HG02610 (cell line): ENCODE results near the gene PTPN7.
"Not testable (repeated sequence)": the region's sequence is repeated elsewhere in the genome, so short reads cannot be mapped to it uniquely, and the experiment has no call there.

ENCODE experiments used
- ATAC-seq: cut with Tn5 transposase; IDR thresholded peaks from one replicate; pipeline ENCODE4 v1.9.1; 2021; ENCODE audit warnings: mild to moderate bottlenecking, moderate library complexity; ENCODE audit not compliant: unreplicated experiment

The PTPN7 gene

GRCh38 chr1:202160377-202160940, at the start of gene PTPN7:
TSS of gene PTPN7 (minus strand) at chr1:202160602. CDS start at chr1:202159402, 1,200 bp downstream.
- peak; percentile 44 for ATAC-seq

GRCh38 chr1:202208351-202208857, 48.0 kb upstream of the PTPN7 start:
- no peak for ATAC-seq

DNA sequence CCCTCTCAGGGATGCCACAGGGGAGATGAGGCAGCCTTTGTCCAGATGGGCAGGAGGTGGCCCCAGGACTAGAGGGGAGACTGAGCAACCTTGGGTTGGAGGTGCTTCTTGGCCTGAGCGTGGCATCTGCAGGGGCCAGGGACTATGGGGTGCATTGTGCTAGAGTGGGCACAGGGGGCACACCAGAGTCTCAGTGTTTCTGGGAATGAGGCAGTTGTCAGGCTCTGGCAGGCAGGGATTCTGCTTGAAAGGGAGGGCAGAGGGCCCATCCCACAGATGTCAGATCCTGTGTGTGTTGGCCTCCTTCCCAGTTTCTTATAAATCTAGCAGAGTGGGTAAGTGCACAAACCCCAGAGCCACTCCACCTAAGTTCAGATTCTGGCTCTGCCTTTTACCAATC, 46.9 kb upstream of the PTPN7 start:
- ATAC-seq: no peak

DNA sequence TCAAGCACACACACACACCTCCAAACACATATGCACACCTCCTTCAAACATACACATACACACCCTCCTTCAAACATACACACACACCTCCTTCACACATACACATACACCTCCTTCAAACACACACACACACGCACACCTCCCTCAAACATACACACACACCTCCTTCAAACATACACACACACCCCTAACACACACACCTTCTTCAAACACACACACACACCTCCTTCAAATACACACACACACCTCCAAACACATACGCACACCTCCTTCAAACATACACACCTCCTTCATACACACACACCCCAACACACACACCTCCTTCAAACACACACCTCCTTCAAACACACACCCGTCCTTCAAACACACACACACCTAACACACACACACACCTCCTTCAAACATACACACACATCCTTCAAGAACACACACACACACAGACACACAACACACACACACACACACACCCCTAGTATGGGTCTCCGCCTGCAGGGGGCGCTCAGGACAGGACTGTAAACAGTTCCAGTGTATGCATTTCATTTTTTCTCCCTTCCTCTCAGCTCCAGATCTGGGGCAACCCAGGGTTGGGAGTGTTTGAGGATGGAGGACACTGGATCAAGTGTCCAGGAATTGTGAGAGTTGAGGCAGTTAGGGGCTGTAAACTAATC, 45.3 kb upstream of the PTPN7 start:
- ATAC-seq: no peak

DNA sequence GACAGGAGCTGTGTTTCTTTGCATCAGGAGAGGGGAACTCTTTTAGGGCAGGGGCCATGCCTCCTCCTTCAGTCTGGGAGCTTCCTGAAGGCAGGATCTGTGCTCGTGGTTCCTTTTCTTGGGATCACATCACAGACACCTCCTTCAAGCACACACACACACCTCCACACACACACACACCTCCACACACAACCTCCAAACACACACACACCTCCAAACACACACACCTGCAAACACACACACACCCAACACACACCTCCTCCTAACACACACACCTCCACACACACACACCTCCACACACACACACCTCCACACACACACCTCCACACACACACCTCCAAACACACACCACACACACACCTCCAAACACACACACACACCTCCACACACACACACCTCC, 43.7 kb upstream of the PTPN7 start:
- no peak for ATAC-seq

DNA sequence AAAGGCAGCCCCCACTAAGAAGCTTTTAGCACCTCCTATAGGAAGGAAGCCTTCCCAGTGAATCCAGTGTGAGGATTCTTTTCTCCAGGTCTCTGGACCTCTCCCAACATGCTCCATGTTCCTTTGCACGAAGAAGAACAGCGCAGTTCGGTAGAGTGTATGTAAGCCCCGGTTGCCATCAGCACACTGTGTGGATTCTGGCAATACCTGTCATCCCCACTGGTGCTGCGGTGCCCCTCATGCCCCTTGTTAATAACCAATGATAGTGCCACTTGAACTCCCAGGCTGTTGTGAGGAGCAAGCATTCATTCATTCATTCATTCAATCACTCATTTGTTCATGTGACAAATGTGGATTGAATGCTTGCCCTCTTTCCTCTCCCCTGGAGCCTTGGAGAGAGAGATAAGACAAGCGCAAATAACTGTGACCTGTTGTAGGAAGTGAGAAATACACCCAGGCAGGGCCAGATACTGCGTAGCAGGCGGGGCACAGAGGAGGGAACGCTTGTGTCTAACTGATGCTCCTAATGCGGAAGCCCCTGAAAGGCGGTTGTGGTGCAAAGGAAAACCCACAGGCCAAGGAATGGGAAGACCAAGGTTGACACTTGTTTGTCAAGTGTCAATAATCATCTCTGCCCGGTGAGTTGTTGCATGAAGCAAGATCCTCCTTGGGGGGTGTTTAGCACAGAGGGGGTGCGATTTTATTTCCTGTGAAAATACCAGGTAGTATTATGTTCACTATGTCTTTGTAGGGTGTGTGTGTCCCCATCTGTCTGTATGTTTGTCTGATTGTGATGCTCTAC, 43.0 kb upstream of the PTPN7 start:
- no peak for ATAC-seq

- no peak for ATAC-seq
Observed at GRCh38 chr1:202202500-202203168, 42.2 kb upstream of the PTPN7 start.

GRCh38 chr1:202201971-202202370, 41.6 kb upstream of the PTPN7 start:
- ATAC-seq: no peak

DNA sequence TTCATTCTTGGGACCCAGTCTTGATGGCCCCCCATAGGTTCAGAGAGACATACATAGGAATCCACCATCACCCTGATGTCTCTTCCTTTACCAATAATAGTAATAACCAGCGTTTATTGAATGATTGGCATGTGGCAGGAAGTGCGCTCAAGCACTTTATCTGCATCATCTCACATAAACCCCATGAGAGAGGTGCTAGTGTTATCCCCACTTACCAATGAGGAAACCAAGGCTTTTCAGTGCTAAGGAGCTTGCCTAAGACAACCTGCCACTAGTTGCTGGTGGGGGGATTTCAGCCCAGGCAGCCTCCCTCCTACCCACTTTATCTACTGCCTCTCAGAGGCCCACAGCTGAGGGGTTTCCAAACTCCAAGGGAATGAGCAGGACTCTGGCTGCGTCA, 40.9 kb upstream of the PTPN7 start:
- no peak for ATAC-seq

DNA sequence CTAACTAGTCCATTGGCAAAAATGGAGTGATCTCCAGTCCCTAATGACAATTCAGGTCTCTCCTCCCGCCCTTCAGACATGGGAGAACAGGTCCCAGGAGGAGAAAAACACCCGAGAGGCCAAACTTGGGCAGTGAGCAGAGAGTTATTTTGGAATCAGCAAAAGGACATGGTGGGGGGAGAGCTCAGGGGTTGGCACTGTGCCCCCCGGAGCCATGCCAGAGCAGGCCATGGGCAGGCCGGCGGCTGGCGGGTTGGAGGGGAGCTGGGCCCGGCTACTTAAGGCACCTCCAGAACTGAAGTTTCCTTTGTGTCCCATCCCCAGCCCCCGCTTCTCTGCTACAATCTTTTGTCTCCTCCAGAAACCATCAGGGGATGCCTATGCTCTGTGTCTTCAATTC, 40.3 kb upstream of the PTPN7 start:
- ATAC-seq: no peak

GRCh38 chr1:202200112-202200548, 39.7 kb upstream of the PTPN7 start:
- ATAC-seq: no peak

DNA sequence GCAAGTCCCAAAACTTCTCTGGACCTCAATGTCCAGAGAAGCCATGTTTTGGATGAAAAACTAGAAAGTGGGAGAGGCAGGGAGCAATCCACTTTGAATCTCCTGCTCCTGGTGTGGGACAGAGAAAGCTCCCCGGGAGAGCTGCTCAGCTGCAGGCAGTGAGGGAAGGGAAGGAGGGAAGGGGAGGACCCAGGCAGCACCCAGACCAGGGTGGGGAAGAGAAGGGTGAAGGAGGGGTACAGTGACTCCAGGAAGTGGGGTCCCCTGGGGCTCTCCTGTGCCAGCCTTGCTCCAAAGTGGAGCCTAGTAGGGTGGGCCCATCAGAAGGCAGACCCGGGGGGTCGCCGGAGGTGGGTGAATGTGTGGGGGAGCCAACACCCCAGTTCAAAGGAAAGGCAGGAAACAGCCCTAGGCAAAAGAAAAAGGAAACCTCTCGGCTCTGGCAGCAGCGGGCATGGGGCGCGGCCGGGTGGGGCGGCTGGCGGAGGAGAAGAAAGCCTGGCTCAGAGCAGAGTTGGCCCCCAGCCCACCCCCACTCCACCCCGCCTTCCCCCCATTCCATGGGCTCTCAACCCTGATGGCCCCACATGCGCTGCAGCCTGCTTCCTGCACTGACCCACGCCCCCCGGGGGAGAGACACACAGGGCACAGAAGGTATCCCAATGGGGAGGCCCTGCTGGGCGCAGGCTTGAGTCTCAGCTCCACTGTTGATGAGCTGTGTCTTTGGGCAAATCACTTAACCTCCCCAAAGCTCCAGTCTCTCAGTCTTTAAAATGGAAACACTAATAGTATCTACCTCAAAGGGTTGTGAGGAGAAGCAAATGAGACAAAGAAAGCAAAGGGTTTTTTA, 38.9 kb upstream of the PTPN7 start:
- ATAC-seq: no peak

DNA sequence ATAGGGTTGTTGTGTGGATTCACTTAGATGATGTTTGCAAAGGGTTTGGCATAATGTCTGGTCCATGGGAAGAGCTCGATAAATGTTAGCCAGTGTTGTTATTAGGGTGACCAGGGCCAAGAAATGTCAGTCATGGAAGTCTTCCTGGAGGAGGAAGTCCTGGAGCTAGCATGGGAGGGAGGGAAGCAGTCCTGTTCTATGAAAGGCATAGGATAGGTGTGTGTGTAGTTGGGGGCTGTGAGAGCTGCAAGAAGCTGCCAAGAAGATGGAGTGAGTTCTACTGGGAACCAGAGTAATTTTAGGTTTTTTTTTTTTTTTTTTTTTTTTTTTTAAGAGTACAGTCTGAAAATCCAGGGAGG, 37.9 kb upstream of the PTPN7 start:
- ATAC-seq: no peak

DNA sequence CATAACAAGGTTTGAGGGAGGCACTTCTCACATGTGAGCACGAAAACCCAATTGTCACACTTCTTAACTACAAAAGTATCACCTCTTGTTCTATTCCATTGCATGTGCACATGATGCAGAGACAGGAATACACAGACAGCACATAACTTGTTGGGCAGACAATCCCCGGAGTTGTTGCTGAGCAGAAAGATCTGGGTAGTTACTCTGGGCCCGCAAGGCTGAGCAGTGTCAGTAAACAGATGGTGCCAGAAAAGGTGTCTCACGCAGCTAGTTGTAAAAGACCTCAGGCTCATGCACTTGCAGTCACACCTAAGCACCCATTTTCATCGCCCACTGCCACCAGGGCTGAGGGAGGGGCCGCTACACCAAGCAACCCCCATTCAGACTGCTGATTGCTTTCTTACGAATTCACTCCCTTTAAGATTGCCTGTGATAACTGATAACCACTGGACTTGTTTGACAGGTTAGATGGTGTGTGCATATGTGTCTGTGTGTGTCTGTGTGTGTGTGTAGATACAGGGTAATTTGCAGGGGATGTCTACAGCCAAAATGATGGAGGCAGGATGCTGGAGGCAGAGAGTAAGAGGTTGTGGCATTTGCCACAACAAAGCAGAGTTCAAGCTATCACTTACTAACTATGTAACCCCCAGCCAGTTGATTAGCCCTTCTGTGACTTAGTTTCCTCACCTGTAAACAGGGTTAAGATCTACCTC, 37.4 kb upstream of the PTPN7 start:
- no peak for ATAC-seq

DNA sequence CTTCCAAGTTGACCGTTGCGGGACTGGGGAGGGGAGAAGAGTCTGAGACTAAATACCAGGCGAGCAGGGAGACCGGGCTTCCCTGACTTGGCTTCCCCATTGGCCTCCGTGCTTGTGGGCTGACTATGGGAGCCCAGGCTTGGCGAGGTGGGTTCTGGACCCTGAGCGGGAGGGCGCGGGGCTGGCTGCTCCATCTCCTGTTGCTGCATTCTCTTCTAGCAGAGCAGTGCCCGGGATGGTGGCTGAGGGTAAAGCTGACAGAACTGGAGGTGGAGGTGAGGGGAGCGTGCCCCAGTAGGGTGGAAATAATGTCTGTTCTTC, 33.9 kb upstream of the PTPN7 start:
- ATAC-seq: no peak

DNA sequence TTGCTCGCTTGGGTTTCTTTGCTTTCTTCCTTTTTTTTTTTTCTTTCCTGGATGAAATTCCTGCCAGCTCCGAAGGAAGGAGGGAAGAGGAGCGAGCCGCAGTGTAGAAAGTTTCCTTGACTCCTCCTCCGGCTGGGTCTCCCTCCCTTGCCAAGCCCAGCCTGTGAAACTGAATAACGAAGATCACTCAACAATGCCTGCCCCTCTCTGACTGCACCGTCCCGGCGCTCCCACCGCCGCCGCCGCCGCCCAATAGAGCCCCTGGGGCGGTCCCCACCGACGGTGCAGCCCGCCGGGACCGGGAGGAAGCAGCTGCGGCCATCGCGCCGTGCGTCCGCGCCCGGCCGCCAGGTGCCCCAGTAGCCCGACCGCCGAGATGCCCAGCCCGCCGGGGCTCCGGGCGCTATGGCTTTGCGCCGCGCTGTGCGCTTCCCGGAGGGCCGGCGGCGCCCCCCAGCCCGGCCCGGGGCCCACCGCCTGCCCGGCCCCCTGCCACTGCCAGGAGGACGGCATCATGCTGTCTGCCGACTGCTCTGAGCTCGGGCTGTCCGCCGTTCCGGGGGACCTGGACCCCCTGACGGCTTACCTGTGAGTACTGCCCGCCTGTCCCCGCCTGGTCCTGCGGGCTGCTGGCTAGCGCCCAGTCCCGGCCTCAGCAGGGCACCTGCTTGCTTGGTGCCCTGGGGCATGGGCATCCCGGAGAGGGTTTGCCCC, 33.4 kb upstream of the PTPN7 start, which contains the start of gene LGR6:
Gene LGR6 (plus strand): TSS at position 186 of the 714 bp plus-strand sequence. CDS start 191 bp downstream, at position 377.
- ATAC-seq: no peak

DNA sequence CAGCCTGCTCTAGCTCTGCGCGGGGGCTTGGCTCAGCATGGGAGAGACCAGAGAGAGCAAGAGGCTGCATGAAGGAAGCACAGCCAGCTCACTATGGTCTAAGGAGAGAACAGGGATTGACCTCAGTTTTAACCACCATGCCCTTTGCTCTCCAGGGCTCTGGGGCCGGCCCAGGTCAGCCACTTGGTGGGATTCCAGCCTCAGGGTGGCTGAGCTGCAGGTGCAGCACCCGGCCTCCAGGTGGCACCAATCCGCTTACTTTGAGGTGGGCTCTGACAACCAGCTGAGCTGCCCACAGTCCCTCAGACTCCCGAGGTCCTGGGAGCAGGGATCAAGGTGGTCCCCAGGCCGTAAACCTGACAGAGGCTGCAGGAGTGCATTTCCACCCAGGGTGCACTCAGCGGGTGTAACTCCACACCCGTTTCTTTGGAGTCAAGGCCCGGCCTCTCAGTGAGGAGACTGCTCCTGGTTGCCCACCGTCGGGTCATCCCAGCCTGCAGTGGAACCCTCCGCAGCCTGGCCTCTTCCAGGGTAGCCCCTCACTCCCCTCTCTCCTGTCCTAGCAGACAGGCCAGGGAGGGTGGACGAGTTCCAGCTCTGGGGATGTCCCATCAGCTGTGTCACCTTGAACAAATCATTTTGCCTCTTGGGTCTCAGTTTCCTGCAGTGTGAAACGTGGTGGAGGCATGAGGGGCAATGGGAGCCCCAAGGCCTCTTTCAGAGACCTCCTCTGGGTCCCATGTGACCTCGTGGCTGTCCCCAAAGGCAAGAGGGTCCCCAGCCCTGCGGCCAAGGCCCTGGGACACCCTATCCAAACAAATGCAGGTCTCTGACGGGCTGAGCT, 32.6 kb upstream of the PTPN7 start:
- no peak for ATAC-seq

GRCh38 chr1:202191391-202191790, 31.0 kb upstream of the PTPN7 start:
- not testable (repeated sequence) for ATAC-seq
